ENCODE data around the gene OFD1. TPM values are rescaled to one million over a fixed set of nuclear protein-coding genes. Genes with fewer than 3 reads are reported as not detected.

The OFD1 gene
- total RNA-seq, 2 donors from 2014 or later = 15.3 to 19.0 TPM

DNA sequence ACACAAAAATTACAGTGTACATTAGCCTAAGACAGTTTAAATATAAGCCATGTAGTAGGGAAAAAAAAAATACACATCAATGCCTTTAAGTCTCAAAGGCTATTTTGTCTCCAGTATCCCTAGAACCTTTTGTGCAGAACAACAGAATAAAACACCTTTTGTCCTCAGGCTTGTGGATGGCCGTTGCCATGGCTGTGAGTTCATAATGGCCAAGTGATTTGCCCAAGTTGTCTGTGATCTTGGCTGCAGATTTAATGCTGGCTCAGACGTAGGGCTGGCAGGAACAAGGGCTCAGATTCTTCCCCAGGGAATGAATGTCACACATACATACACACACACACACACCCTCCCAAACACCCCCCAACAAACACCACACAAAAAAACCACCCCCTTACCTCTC lies 57.0 kb downstream of the OFD1 start:
- peaks cover 0 to 27% of the 10 kb centered on the region in 2 donors for H3K4me1 ChIP-seq (ENCODE audit: control insufficient read depth in 1 of 2, low read depth in 2 of 2)
- no peak for DNase-seq (ENCODE audit: low spot score)
- H3K27me3 ChIP-seq (replicated peaks; ENCODE audit: insufficient read depth) = no peaks in the 10 kb centered on the region
- ATAC-seq (ENCODE audit: insufficient number of reproducible peaks, low FRiP score, low read depth) = no peak
- peak overlapping the region; percentile 55 to 71 for H3K27ac ChIP-seq
- no peak overlapping the region for H3K4me3 ChIP-seq
- no peaks in the 10 kb centered on the region for H3K36me3 ChIP-seq
- TF ChIP-seq, protein P1, sequence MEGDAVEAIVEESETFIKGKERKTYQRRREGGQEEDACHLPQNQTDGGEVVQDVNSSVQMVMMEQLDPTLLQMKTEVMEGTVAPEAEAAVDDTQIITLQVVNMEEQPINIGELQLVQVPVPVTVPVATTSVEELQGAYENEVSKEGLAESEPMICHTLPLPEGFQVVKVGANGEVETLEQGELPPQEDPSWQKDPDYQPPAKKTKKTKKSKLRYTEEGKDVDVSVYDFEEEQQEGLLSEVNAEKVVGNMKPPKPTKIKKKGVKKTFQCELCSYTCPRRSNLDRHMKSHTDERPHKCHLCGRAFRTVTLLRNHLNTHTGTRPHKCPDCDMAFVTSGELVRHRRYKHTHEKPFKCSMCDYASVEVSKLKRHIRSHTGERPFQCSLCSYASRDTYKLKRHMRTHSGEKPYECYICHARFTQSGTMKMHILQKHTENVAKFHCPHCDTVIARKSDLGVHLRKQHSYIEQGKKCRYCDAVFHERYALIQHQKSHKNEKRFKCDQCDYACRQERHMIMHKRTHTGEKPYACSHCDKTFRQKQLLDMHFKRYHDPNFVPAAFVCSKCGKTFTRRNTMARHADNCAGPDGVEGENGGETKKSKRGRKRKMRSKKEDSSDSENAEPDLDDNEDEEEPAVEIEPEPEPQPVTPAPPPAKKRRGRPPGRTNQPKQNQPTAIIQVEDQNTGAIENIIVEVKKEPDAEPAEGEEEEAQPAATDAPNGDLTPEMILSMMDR (IDR thresholded peaks at IDR 0.05) = no peak
- no peaks in the 10 kb centered on the region for H3K9me3 ChIP-seq

- Histone ChIP-seq H3K4me3 (no peak overlapping the region), H3K27ac (no peak overlapping the region), H3K9me3 (no peaks in the 10 kb centered on the region), H3K36me3 (no peaks in the 10 kb centered on the region), H3K27me3 (replicated peaks; ENCODE audit: insufficient read depth) (no peaks in the 10 kb centered on the region), H3K4me1 (ENCODE audit: control insufficient read depth in 1 of 2, low read depth in 2 of 2) (peaks cover 0 to 27% of the 10 kb centered on the region in 2 donors)
- ATAC-seq (ENCODE audit: insufficient number of reproducible peaks, low FRiP score, low read depth) (no peak), DNase-seq (ENCODE audit: low spot score) (no peak)
- TF ChIP-seq, protein P1 (IDR thresholded peaks at IDR 0.05) = no peak
These were observed 59.3 kb downstream of the OFD1 start for GRCh38 chrX:13793897-13794296.

- peak overlapping the region; percentile 22 for H3K4me3 ChIP-seq
- ATAC-seq (ENCODE audit: insufficient number of reproducible peaks, low FRiP score, low read depth) (no peak), DNase-seq (ENCODE audit: low spot score) (no peak)
- H3K9me3 ChIP-seq = no peaks in the 10 kb centered on the region
- H3K27ac ChIP-seq = no peak overlapping the region
- H3K27me3 ChIP-seq (replicated peaks; ENCODE audit: insufficient read depth) = no peaks in the 10 kb centered on the region
- TF ChIP-seq, protein P1 (IDR thresholded peaks at IDR 0.05) = no peak
- no peaks in the 10 kb centered on the region for H3K36me3 ChIP-seq
- H3K4me1 ChIP-seq (ENCODE audit: control insufficient read depth in 1 of 2, low read depth in 2 of 2) = peaks cover 0 to 27% of the 10 kb centered on the region in 2 donors
These were observed 59.9 kb downstream of the OFD1 start for GRCh38 chrX:13794417-13794816.

DNA sequence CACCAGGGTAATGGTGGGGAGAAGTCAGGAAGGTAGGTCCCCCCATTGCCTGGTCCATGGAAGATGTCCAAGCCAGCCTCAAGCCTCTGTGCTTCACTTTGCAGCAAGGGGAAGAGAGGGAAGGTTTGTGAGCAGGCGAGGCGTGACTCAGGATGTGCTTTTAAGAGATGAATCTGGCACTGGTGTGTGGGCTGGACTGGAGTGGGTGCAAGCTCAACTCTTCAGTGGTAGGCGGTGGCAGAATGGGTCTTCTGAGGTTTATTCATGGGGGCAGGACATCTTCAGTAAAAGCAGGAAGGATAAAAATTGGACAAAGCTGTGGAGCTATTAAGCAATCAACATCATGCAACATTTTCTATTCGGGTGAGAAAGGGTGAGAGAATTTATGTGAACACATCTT lies 63.0 kb downstream of the OFD1 start:
- ATAC-seq (ENCODE audit: insufficient number of reproducible peaks, low FRiP score, low read depth) (no peak), DNase-seq (ENCODE audit: low spot score) (no peak)
- Histone ChIP-seq H3K27ac (no peak overlapping the region), H3K27me3 (replicated peaks; ENCODE audit: insufficient read depth) (no peaks in the 10 kb centered on the region), H3K36me3 (no peaks in the 10 kb centered on the region), H3K9me3 (no peaks in the 10 kb centered on the region), H3K4me3 (no peak overlapping the region), H3K4me1 (ENCODE audit: control insufficient read depth in 1 of 2, low read depth in 2 of 2) (peaks cover 0 to 16% of the 10 kb centered on the region in 2 donors)
- TF ChIP-seq, protein P1 (IDR thresholded peaks at IDR 0.05) = no peak

- TF ChIP-seq, protein P1 (IDR thresholded peaks at IDR 0.05) = no peak
These were observed 63.6 kb downstream of the OFD1 start for GRCh38 chrX:13798184-13798583.

More at GRCh38 chrX:13798184-13798583, 63.6 kb downstream of the OFD1 start:
- no peak overlapping the region for H3K4me3 ChIP-seq
- H3K27me3 ChIP-seq (replicated peaks; ENCODE audit: insufficient read depth) = no peaks in the 10 kb centered on the region
- ATAC-seq (ENCODE audit: insufficient number of reproducible peaks, low FRiP score, low read depth) (no peak), DNase-seq (ENCODE audit: low spot score) (no peak)
- peaks cover 0 to 11% of the 10 kb centered on the region in 2 donors for H3K4me1 ChIP-seq (ENCODE audit: control insufficient read depth in 1 of 2, low read depth in 2 of 2)
- H3K9me3 ChIP-seq = no peaks in the 10 kb centered on the region
- H3K27ac ChIP-seq = no peak overlapping the region
- no peaks in the 10 kb centered on the region for H3K36me3 ChIP-seq
